Right lung (tissue), 5 donors: ENCODE data around the gene CCDC85B. TPM values are rescaled to one million over a fixed set of nuclear protein-coding genes. Genes with fewer than 3 reads are reported as not detected.

ENCODE experiments used
- DNase-seq, 2 donors: peaks; one replicate each; pipeline ENCODE4 v3.0.0-alpha.2; 2013
- polyA plus RNA-seq, 5 donors: library from polyadenylated mRNA; unstranded; fragments of 120-200 nt; gene quantifications; one replicate each; pipeline versions ENCODE4 v1.2.1 to v1.2.3, GENCODE V29; 2013; ENCODE audit warnings: inconsistent platforms in 1 of 5, low replicate concordance in 1 of 5; ENCODE audit not compliant: insufficient read length in 5 of 5, insufficient read depth in 1 of 5

The CCDC85B gene
- polyA plus RNA-seq, 5 donors = 10.2 to 37.1 (median 11.4) TPM

GRCh38 chr11:65856689-65857499, 33.6 kb upstream of the CCDC85B start:
- peak; percentile 62 to 76 for DNase-seq

- no peak for DNase-seq
Observed at GRCh38 chr11:65857500-65857852, 33.0 kb upstream of the CCDC85B start.

GRCh38 chr11:65857853-65858680, 32.4 kb upstream of the CCDC85B start, which contains the start of gene CFL1:
Gene CFL1, minus strand, starts transcription at chr11:65858180. Its CDS starts 81 bp downstream, at chr11:65858099.
- peak; percentile 97 to 98 for DNase-seq

GRCh38 chr11:65858681-65859087, 31.8 kb upstream of the CCDC85B start:
- no peak for DNase-seq

- DNase-seq = peak; percentile 95 to 97
Observed at GRCh38 chr11:65859095-65859811, 31.2 kb upstream of the CCDC85B start.

- DNase-seq = no peak
Observed at GRCh38 chr11:65859812-65860277, 30.6 kb upstream of the CCDC85B start.

- DNase-seq = peak; percentile 92 to 95
Observed at GRCh38 chr11:65860278-65861164, 30.0 kb upstream of the CCDC85B start, which contains the start of gene MUS81. Gene MUS81, plus strand, starts transcription at chr11:65860433. Its CDS starts 321 bp downstream, at chr11:65860754.

GRCh38 chr11:65861165-65861505, 29.3 kb upstream of the CCDC85B start:
- no peak for DNase-seq

- DNase-seq = no peak
Observed at GRCh38 chr11:65861533-65862183, 28.8 kb upstream of the CCDC85B start.

GRCh38 chr11:65862191-65862735, 28.2 kb upstream of the CCDC85B start:
- no peak for DNase-seq

- DNase-seq = no peak
Observed at GRCh38 chr11:65862941-65863888, 27.3 kb upstream of the CCDC85B start.

GRCh38 chr11:65863889-65864705, 26.4 kb upstream of the CCDC85B start:
- no peak for DNase-seq

GRCh38 chr11:65864706-65865471, 25.6 kb upstream of the CCDC85B start:
- no peak for DNase-seq

GRCh38 chr11:65865550-65866172, 24.8 kb upstream of the CCDC85B start:
- DNase-seq = no peak

GRCh38 chr11:65866509-65867283, 23.8 kb upstream of the CCDC85B start:
- DNase-seq = no peak
